Keratinocyte (primary cell): Measurements from ENCODE around the gene KLF16. TPM values are rescaled to one million over a fixed set of nuclear protein-coding genes. Genes with fewer than 3 reads are reported as not detected.

ENCODE experiments used
- DNase-seq: peaks from one replicate; pipeline ENCODE4 v3.0.0-alpha.2; 2011; ENCODE audit warnings: low read depth, missing footprints, low spot score
- FAIRE-seq: peaks from 2 replicates; lab custom pipeline; 2011; peaks lifted over from hg19 to GRCh38; lab: Jason Lieb, UNC
- H2AFZ ChIP-seq: 2 replicates; pipeline ENCODE4 v1.6.0; 2012; ENCODE audit warnings: low read length, control low read depth, inconsistent platforms; ENCODE audit not compliant: control insufficient read depth
- H3K27ac ChIP-seq: 2 replicates; pipeline ENCODE4 v1.5.1; 2011; ENCODE audit warnings: low read length; ENCODE audit not compliant: control insufficient read depth, insufficient read depth
- H3K27me3 ChIP-seq: 3 replicates; pipeline ENCODE4 v1.6.0; 2011; ENCODE audit warnings: low read length; ENCODE audit not compliant: control insufficient read depth, insufficient read depth; ENCODE audit errors: extremely low read depth
- H3K36me3 ChIP-seq, 2 experiments: 2 replicates in 1 of 2; 3 replicates in 1 of 2; pipeline ENCODE4 v1.5.1; 2011; ENCODE audit warnings: low read length in 2 of 2, mild to moderate bottlenecking in 1 of 2; ENCODE audit not compliant: control insufficient read depth in 2 of 2, insufficient read depth in 2 of 2; ENCODE audit errors: extremely low read depth in 1 of 2
- H3K4me1 ChIP-seq: 3 replicates; pipeline ENCODE4 v1.5.1; 2011; ENCODE audit warnings: low read length; ENCODE audit not compliant: control insufficient read depth, insufficient read depth; ENCODE audit errors: extremely low read depth
- H3K4me2 ChIP-seq: 3 replicates; pipeline ENCODE4 v1.6.0; 2011; ENCODE audit warnings: low read depth, low read length; ENCODE audit not compliant: control insufficient read depth, insufficient read depth; ENCODE audit errors: extremely low read depth
- H3K4me3 ChIP-seq, 3 experiments: fragments of 200-600 bp in 1 of 3; sonication (generic) in 1 of 3; 2 replicates in 2 of 3; 3 replicates in 1 of 3; pipeline ENCODE4 v1.5.1; 2011 to 2016; ENCODE audit warnings: low read length in 3 of 3, mild to moderate bottlenecking in 3 of 3, control low read depth in 2 of 3, inconsistent platforms in 1 of 3, low read depth in 1 of 3, mixed read lengths in 1 of 3, mixed run types in 1 of 3, moderate library complexity in 1 of 3; ENCODE audit not compliant: control insufficient read depth in 2 of 3, insufficient read depth in 2 of 3; ENCODE audit errors: extremely low read depth in 1 of 3
- H3K79me2 ChIP-seq: 2 replicates; pipeline ENCODE4 v1.6.0; 2012; ENCODE audit warnings: low read length; ENCODE audit not compliant: control insufficient read depth, insufficient read depth
- H3K9ac ChIP-seq: 3 replicates; pipeline ENCODE4 v1.6.0; 2011; ENCODE audit warnings: low read length; ENCODE audit not compliant: control insufficient read depth, insufficient read depth; ENCODE audit errors: extremely low read depth
- H3K9me1 ChIP-seq: 3 replicates; pipeline ENCODE4 v1.6.0; 2011; ENCODE audit warnings: low read length; ENCODE audit not compliant: control insufficient read depth, insufficient read depth; ENCODE audit errors: extremely low read depth
- H3K9me3 ChIP-seq: 2 replicates; pipeline ENCODE4 v1.5.1; 2012; ENCODE audit warnings: low read depth, low read length; ENCODE audit not compliant: control insufficient read depth
- H4K20me1 ChIP-seq: 3 replicates; pipeline ENCODE4 v1.6.0; 2011; ENCODE audit warnings: low read length; ENCODE audit not compliant: control insufficient read depth, insufficient read depth; ENCODE audit errors: extremely low read depth
- CTCF ChIP-seq, 3 experiments: IDR thresholded peaks in 1 of 3; conservative IDR thresholded peaks in 1 of 3; optimal IDR thresholded peaks in 1 of 3; 2 replicates in 2 of 3; 3 replicates in 1 of 3; pipeline versions ENCODE3 to v1.5.1; 2011; ENCODE audit warnings: low read length in 3 of 3, mild to moderate bottlenecking in 3 of 3, moderate library complexity in 2 of 3, control low read depth in 1 of 3, inconsistent platforms in 1 of 3; ENCODE audit not compliant: insufficient read depth in 2 of 3; ENCODE audit errors: extremely low read depth in 1 of 3
- EZH2 ChIP-seq: IDR thresholded peaks from one replicate; pipeline ENCODE4 v1.6.1; 2012; ENCODE audit warnings: inconsistent platforms, mild to moderate bottlenecking, low read length, moderate library complexity
- dilution Hi-C: fragments of 300-500 bp; cut with MboI; formaldehyde crosslinking; loops from one replicate; pipeline ENCODE4 v1.7.0; 2020; ENCODE audit warnings: low sequenced_read_pairs; ENCODE audit not compliant: extremely low pct_ligation_motif_present
- polyA plus RNA-seq, 5 experiments: library from polyadenylated mRNA; depleted of rRNA in 3 of 5; stranded (reverse) in 3 of 5; stranded (forward) in 1 of 5; unstranded in 1 of 5; fragments of >200 nt; gene quantifications; 1 replicate in 1 of 5; 2 replicates in 3 of 5; 3 replicates in 1 of 5; pipeline versions ENCODE4 v1.2.1 to v1.2.3, GENCODE V29; 2011 to 2012; ENCODE audit warnings: missing spikeins in 2 of 5, low read depth in 1 of 5, low replicate concordance in 1 of 5

The KLF16 gene
- polyA plus RNA-seq, 1 donor (not counting 4 experiments of a cell fraction or from before 2014, with no cell fraction given), result 4.9 TPM

GRCh38 chr19:1846517-1847204 is 16.7 kb downstream of the KLF16 start:
- peak overlapping the region; percentile 94 for H3K9ac ChIP-seq
- peaks cover 52% of the 10 kb centered on the region for H3K4me1 ChIP-seq
- peaks cover 21% of the 10 kb centered on the region for H4K20me1 ChIP-seq
- DNase-seq, result no peak
- H3K79me2 ChIP-seq, result peaks cover 66% of the 10 kb centered on the region
- no peak for FAIRE-seq
- H3K4me3 ChIP-seq, result peak overlapping the region; percentile 81 to 87 (median 85)
- peaks cover 8 to 12% of the 10 kb centered on the region in 2 experiments for H3K36me3 ChIP-seq
- peak overlapping the region; percentile 89 for H3K27ac ChIP-seq
- H3K4me2 ChIP-seq, result peak overlapping the region; percentile 95
- H3K9me1 ChIP-seq, result no peaks in the 10 kb centered on the region
- TF ChIP-seq EZH2 (no peak), CTCF (optimal IDR thresholded peaks at IDR 0.05 in 1 of 3, IDR thresholded peaks at IDR 0.05 in 1 of 3, conservative IDR thresholded peaks at IDR 0.05 in 1 of 3; ENCODE audit: extremely low read depth in 1 of 3, insufficient read depth in 2 of 3, low read length in 3 of 3) (no peak)
- no peaks in the 10 kb centered on the region for H3K27me3 ChIP-seq
- H3K9me3 ChIP-seq, result no peaks in the 10 kb centered on the region
- no peak overlapping the region for H2AFZ ChIP-seq
- dilution Hi-C loops, result no loop called here

GRCh38 chr19:1845642-1846041 is 17.7 kb downstream of the KLF16 start:
- H3K9me3 ChIP-seq, result no peaks in the 10 kb centered on the region
- H3K9ac ChIP-seq, result no peak overlapping the region
- TF ChIP-seq EZH2 (no peak), CTCF (optimal IDR thresholded peaks at IDR 0.05 in 1 of 3, IDR thresholded peaks at IDR 0.05 in 1 of 3, conservative IDR thresholded peaks at IDR 0.05 in 1 of 3; ENCODE audit: extremely low read depth in 1 of 3, insufficient read depth in 2 of 3, low read length in 3 of 3) (no peak)
- peaks cover 73% of the 10 kb centered on the region for H3K79me2 ChIP-seq
- dilution Hi-C loops, result no loop called here
- peaks cover 62% of the 10 kb centered on the region for H3K4me1 ChIP-seq
- no peaks in the 10 kb centered on the region for H3K27me3 ChIP-seq
- no peak overlapping the region for H2AFZ ChIP-seq
- peaks cover 24% of the 10 kb centered on the region for H4K20me1 ChIP-seq
- DNase-seq, result no peak
- peaks cover 4 to 12% of the 10 kb centered on the region in 2 experiments for H3K36me3 ChIP-seq
- no peak overlapping the region for H3K4me3 ChIP-seq
- no peak overlapping the region for H3K27ac ChIP-seq
- no peaks in the 10 kb centered on the region for H3K9me1 ChIP-seq
- no peak for FAIRE-seq
- H3K4me2 ChIP-seq, result no peak overlapping the region
